Fibroblast of lung (primary cell): ENCODE data around the gene TLR10. TPM values are rescaled to one million over a fixed set of nuclear protein-coding genes. Genes with fewer than 3 reads are reported as not detected.

Experiments
- DNase-seq, 2 donors: peaks; one replicate each; pipeline versions ENCODE4 v3.0.0 to v3.0.0-alpha.2; 2010; ENCODE audit warnings: low read depth in 2 of 2
- H2AFZ ChIP-seq: 2 replicates; pipeline ENCODE4 v1.5.1; 2012; ENCODE audit warnings: low read length, control low read depth, inconsistent platforms
- H3K27ac ChIP-seq: 2 replicates; pipeline ENCODE4 v1.5.1; 2011; ENCODE audit warnings: low read length, control low read depth; ENCODE audit not compliant: insufficient read depth
- H3K27me3 ChIP-seq: 2 replicates; pipeline ENCODE4 v1.5.1; 2011; ENCODE audit warnings: mild to moderate bottlenecking, low read length; ENCODE audit not compliant: control insufficient read depth, insufficient read depth
- H3K36me3 ChIP-seq: 2 replicates; pipeline ENCODE4 v1.5.1; 2011; ENCODE audit warnings: low read length; ENCODE audit not compliant: control insufficient read depth, insufficient read depth
- H3K4me1 ChIP-seq: 2 replicates; pipeline ENCODE4 v1.5.1; 2011; ENCODE audit warnings: low read length; ENCODE audit not compliant: control insufficient read depth, insufficient read depth; ENCODE audit errors: extremely low read depth
- H3K4me2 ChIP-seq: 2 replicates; pipeline ENCODE4 v1.5.1; 2011; ENCODE audit warnings: low read length, control low read depth; ENCODE audit not compliant: insufficient read depth; ENCODE audit errors: extremely low read depth
- H3K4me3 ChIP-seq, 4 experiments: fragments of 200-600 bp in 1 of 4; sonication (generic) in 1 of 4; replicated peaks in 1 of 4; 2 replicates each; pipeline ENCODE4 v1.5.1; 2011 to 2016; ENCODE audit warnings: low read length in 4 of 4, low read depth in 3 of 4, mild to moderate bottlenecking in 3 of 4, control low read depth in 2 of 4, inconsistent platforms in 1 of 4, mixed read lengths in 1 of 4; ENCODE audit not compliant: insufficient read depth in 1 of 4; ENCODE audit errors: control extremely low read depth in 1 of 4
- H3K79me2 ChIP-seq: 2 replicates; pipeline ENCODE4 v1.5.1; 2012; ENCODE audit warnings: mild to moderate bottlenecking, low read length, inconsistent platforms; ENCODE audit not compliant: control insufficient read depth, insufficient read depth
- H3K9ac ChIP-seq: 2 replicates; pipeline ENCODE4 v1.5.1; 2011; ENCODE audit warnings: mild to moderate bottlenecking, low read length, control low read depth; ENCODE audit not compliant: insufficient read depth
- H3K9me3 ChIP-seq: 2 replicates; pipeline ENCODE4 v1.5.1; 2012; ENCODE audit warnings: low read depth, low read length; ENCODE audit not compliant: control insufficient read depth, insufficient read depth
- H4K20me1 ChIP-seq: 2 replicates; pipeline ENCODE4 v1.5.1; 2011; ENCODE audit warnings: low read length; ENCODE audit not compliant: control insufficient read depth, insufficient read depth; ENCODE audit errors: extremely low read depth
- CTCF ChIP-seq, 2 donors: IDR thresholded peaks in 1 of 2; conservative IDR thresholded peaks in 1 of 2; 1 replicate in 1 of 2; 2 replicates in 1 of 2; pipeline ENCODE4 v1.5.1; 2011 to 2012; ENCODE audit warnings: low read length in 2 of 2, control low read depth in 1 of 2, inconsistent platforms in 1 of 2, low read depth in 1 of 2, mild to moderate bottlenecking in 1 of 2
- EZH2 ChIP-seq: IDR thresholded peaks from 2 replicates; pipeline ENCODE4 v1.5.1; 2012; ENCODE audit warnings: low read length, control low read depth, mild to moderate bottlenecking; ENCODE audit errors: missing control alignments
- polyA plus RNA-seq, 2 donors: library from polyadenylated mRNA; depleted of rRNA in 1 of 2; stranded (reverse) in 1 of 2; unstranded in 1 of 2; fragments of >200 nt; gene quantifications; 2 replicates each; pipeline ENCODE4 v1.2.1, GENCODE V29; 2011 to 2012; ENCODE audit warnings: missing spikeins in 1 of 2
- total RNA-seq: library from RNA; depleted of rRNA; stranded (reverse); fragments of >200 nt; gene quantifications from 2 replicates; pipeline ENCODE4 v1.2.1, GENCODE V29; 2014

TLR10 gene
- total and polyA plus RNA-seq, 2 donors (not counting 1 experiment from before 2014, with no cell fraction given), result not detected

GRCh38 chr4:38751341-38752010, 31.3 kb downstream of the TLR10 start:
- Histone ChIP-seq H2AFZ (no peak overlapping the region), H3K27me3 (no peaks in the 10 kb centered on the region), H3K9me3 (no peaks in the 10 kb centered on the region), H3K4me2 (no peak overlapping the region), H3K79me2 (no peaks in the 10 kb centered on the region), H3K4me1 (peaks cover 19% of the 10 kb centered on the region), H3K36me3 (no peaks in the 10 kb centered on the region), H3K9ac (no peak overlapping the region), H3K27ac (no peak overlapping the region), H3K4me3 (no peak overlapping the region), H4K20me1 (no peaks in the 10 kb centered on the region)
- no peak for DNase-seq
- no peak for TF ChIP-seq EZH2
- no peak for TF ChIP-seq CTCF (conservative IDR thresholded peaks at IDR 0.05 in 1 of 2, IDR thresholded peaks at IDR 0.05 in 1 of 2; ENCODE audit: low read depth in 1 of 2, low read length in 2 of 2)

GRCh38 chr4:38749336-38749735, 33.5 kb downstream of the TLR10 start:
- peaks cover 19% of the 10 kb centered on the region for H3K4me1 ChIP-seq
- no peaks in the 10 kb centered on the region for H4K20me1 ChIP-seq
- no peaks in the 10 kb centered on the region for H3K79me2 ChIP-seq
- TF ChIP-seq EZH2, result no peak
- no peak for TF ChIP-seq CTCF (conservative IDR thresholded peaks at IDR 0.05 in 1 of 2, IDR thresholded peaks at IDR 0.05 in 1 of 2; ENCODE audit: low read depth in 1 of 2, low read length in 2 of 2)
- no peaks in the 10 kb centered on the region for H3K36me3 ChIP-seq
- H3K9me3 ChIP-seq, result no peaks in the 10 kb centered on the region
- H3K4me2 ChIP-seq, result no peak overlapping the region
- no peak overlapping the region for H3K27ac ChIP-seq
- no peak for DNase-seq
- no peak overlapping the region for H3K9ac ChIP-seq
- H3K4me3 ChIP-seq, result no peak overlapping the region
- no peaks in the 10 kb centered on the region for H3K27me3 ChIP-seq
- H2AFZ ChIP-seq, result no peak overlapping the region

GRCh38 chr4:38747629-38748028, 35.2 kb downstream of the TLR10 start:
- Histone ChIP-seq H3K4me2 (no peak overlapping the region), H3K9me3 (no peaks in the 10 kb centered on the region), H4K20me1 (no peaks in the 10 kb centered on the region), H3K27ac (no peak overlapping the region), H3K79me2 (no peaks in the 10 kb centered on the region), H3K9ac (no peak overlapping the region), H2AFZ (no peak overlapping the region), H3K4me3 (no peak overlapping the region), H3K27me3 (no peaks in the 10 kb centered on the region), H3K4me1 (peaks cover 8% of the 10 kb centered on the region), H3K36me3 (no peaks in the 10 kb centered on the region)
- TF ChIP-seq CTCF (conservative IDR thresholded peaks at IDR 0.05 in 1 of 2, IDR thresholded peaks at IDR 0.05 in 1 of 2; ENCODE audit: low read depth in 1 of 2, low read length in 2 of 2), result no peak
- TF ChIP-seq EZH2, result no peak
- DNase-seq, result no peak
